ENCODE data around the gene RAE1.

DNA sequence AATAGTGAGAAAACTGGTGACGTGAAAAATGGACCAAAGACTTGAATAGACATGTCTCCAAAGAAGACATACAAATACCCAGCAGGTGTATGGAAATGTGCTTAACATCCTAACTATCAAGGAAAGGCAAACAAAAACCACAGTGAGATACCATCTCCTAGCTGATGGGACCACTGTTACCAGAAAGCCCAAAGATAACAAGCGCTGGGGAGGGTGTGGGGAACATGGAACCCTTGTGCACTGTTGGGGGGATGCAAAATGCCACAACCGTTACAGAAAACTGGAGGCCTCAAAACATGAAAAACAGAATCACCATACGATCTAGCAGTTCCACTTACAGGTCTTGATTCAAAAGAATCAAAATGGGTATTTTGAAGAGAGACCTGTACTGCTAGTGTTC is 20.3 kb downstream of the RAE1 start:
- TF ChIP-seq, protein P1, sequence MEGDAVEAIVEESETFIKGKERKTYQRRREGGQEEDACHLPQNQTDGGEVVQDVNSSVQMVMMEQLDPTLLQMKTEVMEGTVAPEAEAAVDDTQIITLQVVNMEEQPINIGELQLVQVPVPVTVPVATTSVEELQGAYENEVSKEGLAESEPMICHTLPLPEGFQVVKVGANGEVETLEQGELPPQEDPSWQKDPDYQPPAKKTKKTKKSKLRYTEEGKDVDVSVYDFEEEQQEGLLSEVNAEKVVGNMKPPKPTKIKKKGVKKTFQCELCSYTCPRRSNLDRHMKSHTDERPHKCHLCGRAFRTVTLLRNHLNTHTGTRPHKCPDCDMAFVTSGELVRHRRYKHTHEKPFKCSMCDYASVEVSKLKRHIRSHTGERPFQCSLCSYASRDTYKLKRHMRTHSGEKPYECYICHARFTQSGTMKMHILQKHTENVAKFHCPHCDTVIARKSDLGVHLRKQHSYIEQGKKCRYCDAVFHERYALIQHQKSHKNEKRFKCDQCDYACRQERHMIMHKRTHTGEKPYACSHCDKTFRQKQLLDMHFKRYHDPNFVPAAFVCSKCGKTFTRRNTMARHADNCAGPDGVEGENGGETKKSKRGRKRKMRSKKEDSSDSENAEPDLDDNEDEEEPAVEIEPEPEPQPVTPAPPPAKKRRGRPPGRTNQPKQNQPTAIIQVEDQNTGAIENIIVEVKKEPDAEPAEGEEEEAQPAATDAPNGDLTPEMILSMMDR (IDR thresholded peaks at IDR 0.05 in 4 of 5, conservative IDR thresholded peaks at IDR 0.05 in 1 of 5): no peak
- no peak for TF ChIP-seq POLR2A (IDR thresholded peaks at IDR 0.05)
